Upper lobe of left lung (tissue), 4 donors: ENCODE measurements around the gene PDRG1.

ENCODE experiments used
- CTCF ChIP-seq, 6 experiments: fragments of 450-650 bp in 4 of 6; fragments of 200-600 bp in 2 of 6; sonication (generic) in 2 of 6; IDR thresholded peaks; one replicate each; pipeline ENCODE4 v1.5.1; 2016 to 2019; ENCODE audit warnings: antibody characterized with exemption in 6 of 6
- POLR2A ChIP-seq, 4 donors: fragments of 450-650 bp; IDR thresholded peaks; one replicate each; pipeline ENCODE4 v1.5.1; 2016 to 2017; ENCODE audit warnings: antibody characterized with exemption in 4 of 4, mild to moderate bottlenecking in 2 of 4
- POLR2AphosphoS5 ChIP-seq, 2 donors: sonication (generic); formaldehyde crosslinking; IDR thresholded peaks; one replicate each; pipeline ENCODE4 v1.5.1; 2017; ENCODE audit warnings: antibody characterized with exemption in 2 of 2

GRCh38 chr20:31918466-31919105, 33.3 kb downstream of the PDRG1 start:
- TF ChIP-seq CTCF (IDR thresholded peaks at IDR 0.05): no peak
- TF ChIP-seq POLR2A (IDR thresholded peaks at IDR 0.05): no peak
- TF ChIP-seq POLR2AphosphoS5 (IDR thresholded peaks at IDR 0.05): no peak
